Ascending aorta (tissue), 2 donors: ENCODE results near the gene AGPS. TPM values are rescaled to one million over a fixed set of nuclear protein-coding genes. Genes with fewer than 3 reads are reported as not detected.
"Not testable (repeated sequence)": the region's sequence is repeated elsewhere in the genome, so short reads cannot be mapped to it uniquely, and the experiment has no call there.

Experiments
- DNase-seq, 2 donors: peaks; one replicate each; pipeline ENCODE4 v3.0.0-alpha.2; 2019; ENCODE audit warnings: low spot score in 2 of 2
- H3K27ac ChIP-seq, 2 donors: fragments of 200-600 bp; sonication (generic); one replicate each; pipeline ENCODE4 v1.5.1; 2016 to 2017; ENCODE audit warnings: mild to moderate bottlenecking in 1 of 2
- H3K27me3 ChIP-seq: fragments of 200-600 bp; sonication (generic); one replicate; pipeline ENCODE4 v1.5.1; 2017
- H3K36me3 ChIP-seq, 2 donors: fragments of 200-600 bp; sonication (generic); one replicate each; pipeline ENCODE4 v1.5.1; 2016
- H3K4me1 ChIP-seq, 2 donors: fragments of 200-600 bp; sonication (generic); one replicate each; pipeline ENCODE4 v1.5.1; 2016 to 2017; ENCODE audit warnings: mild to moderate bottlenecking in 1 of 2
- H3K4me3 ChIP-seq, 2 donors: fragments of 200-600 bp; sonication (generic); one replicate each; pipeline ENCODE4 v1.5.1; 2016 to 2017; ENCODE audit warnings: mild to moderate bottlenecking in 1 of 2
- H3K9me3 ChIP-seq, 2 donors: fragments of 200-600 bp; sonication (generic); one replicate each; pipeline ENCODE4 v1.5.1; 2016
- intact Hi-C: fragments of 100-400 bp; cut with DNase I; formaldehyde crosslinking; loops from one replicate; pipeline ENCODE4 v1.15.1; 2023
- total RNA-seq: library from RNA; depleted of rRNA; stranded (reverse); fragments of >200 nt; gene quantifications from one replicate; pipeline ENCODE4 v1.1.0, GENCODE V29; 2016
- TF ChIP-seq, protein P1 (sequence below), 3 experiments: fragments of 200-600 bp in 2 of 3; fragments of 450-650 bp in 1 of 3; sonication (generic) in 2 of 3; IDR thresholded peaks; one replicate each; pipeline ENCODE4 v1.5.1; 2016 to 2019; ENCODE audit warnings: antibody characterized with exemption in 3 of 3, mild to moderate bottlenecking in 1 of 3, moderate library complexity in 1 of 3

The AGPS gene
- total RNA-seq, 1 donor from 2014 or later = 15.9 TPM

DNA sequence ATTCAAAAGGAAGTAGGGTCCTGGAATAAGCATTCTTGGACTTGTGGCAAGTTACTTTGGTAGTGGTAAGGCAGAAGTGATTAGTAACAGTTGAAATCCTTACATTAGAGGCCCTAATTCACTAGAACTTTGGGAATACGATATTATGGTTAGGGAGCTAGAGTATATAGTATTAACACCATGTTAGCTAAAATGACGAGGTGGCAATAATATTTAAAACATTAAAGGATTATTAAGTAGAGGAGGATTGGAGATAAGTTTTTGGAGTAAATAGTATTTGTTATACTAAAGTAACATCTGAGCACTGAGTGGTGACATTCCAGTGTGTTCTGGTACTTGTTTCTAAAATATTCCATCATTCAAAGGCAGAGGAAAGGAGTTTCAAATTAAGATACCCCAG lies 91.0 kb downstream of the AGPS start:
- intact Hi-C loops = no loop called here
- Histone ChIP-seq H3K27me3 (no peaks in the 10 kb centered on the region), H3K4me1 (no peaks in the 10 kb centered on the region), H3K27ac (no peak overlapping the region), H3K4me3 (no peak overlapping the region), H3K36me3 (no peaks in the 10 kb centered on the region), H3K9me3 (no peaks in the 10 kb centered on the region)
- no peak for DNase-seq
- TF ChIP-seq, protein P1, sequence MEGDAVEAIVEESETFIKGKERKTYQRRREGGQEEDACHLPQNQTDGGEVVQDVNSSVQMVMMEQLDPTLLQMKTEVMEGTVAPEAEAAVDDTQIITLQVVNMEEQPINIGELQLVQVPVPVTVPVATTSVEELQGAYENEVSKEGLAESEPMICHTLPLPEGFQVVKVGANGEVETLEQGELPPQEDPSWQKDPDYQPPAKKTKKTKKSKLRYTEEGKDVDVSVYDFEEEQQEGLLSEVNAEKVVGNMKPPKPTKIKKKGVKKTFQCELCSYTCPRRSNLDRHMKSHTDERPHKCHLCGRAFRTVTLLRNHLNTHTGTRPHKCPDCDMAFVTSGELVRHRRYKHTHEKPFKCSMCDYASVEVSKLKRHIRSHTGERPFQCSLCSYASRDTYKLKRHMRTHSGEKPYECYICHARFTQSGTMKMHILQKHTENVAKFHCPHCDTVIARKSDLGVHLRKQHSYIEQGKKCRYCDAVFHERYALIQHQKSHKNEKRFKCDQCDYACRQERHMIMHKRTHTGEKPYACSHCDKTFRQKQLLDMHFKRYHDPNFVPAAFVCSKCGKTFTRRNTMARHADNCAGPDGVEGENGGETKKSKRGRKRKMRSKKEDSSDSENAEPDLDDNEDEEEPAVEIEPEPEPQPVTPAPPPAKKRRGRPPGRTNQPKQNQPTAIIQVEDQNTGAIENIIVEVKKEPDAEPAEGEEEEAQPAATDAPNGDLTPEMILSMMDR (IDR thresholded peaks at IDR 0.05) = no peak

DNA sequence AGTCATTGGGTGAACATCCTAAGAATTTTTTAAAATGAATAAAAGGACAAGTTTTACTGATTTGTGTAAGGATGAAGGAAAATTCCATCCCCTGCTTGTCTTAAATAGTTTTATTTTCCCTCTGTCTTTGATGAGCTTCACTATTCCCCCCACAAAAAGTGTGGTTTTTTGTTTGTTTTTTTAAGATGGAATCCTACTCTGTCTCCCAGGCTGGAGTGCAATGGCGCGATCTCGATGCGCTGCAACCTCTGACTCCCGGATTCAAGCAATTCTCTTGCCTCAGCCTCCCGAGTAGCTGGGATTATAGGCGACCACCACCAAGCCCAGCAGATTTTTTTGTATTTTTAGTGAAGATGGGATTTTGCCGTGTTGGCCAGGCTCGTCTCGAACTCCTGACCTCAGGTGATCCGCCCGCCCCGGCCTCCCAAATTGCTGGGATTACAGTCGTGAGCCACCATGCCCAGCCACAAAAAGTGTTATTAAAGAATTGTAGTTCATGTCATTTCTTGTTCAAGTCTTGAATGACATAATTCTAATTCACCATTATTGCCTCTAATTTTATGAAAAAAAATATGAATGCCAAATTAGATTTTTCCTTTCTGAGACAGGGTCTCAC lies 91.7 kb downstream of the AGPS start:
- intact Hi-C loops = no loop called here
- H3K27me3 ChIP-seq = no peaks in the 10 kb centered on the region
- no peaks in the 10 kb centered on the region for H3K4me1 ChIP-seq
- H3K36me3 ChIP-seq = no peaks in the 10 kb centered on the region
- H3K27ac ChIP-seq = no peak overlapping the region
- H3K4me3 ChIP-seq = no peak overlapping the region
- TF ChIP-seq, protein P1 (IDR thresholded peaks at IDR 0.05) = no peak
- DNase-seq = no peak
- H3K9me3 ChIP-seq = no peaks in the 10 kb centered on the region

- H3K36me3 ChIP-seq, DNase-seq, H3K9me3 ChIP-seq, H3K27ac ChIP-seq, intact Hi-C loops, H3K4me3 ChIP-seq, H3K27me3 ChIP-seq, H3K4me1 ChIP-seq: not testable (repeated sequence)
Observed at GRCh38 chr2:177485657-177486056, 93.1 kb downstream of the AGPS start.

DNA sequence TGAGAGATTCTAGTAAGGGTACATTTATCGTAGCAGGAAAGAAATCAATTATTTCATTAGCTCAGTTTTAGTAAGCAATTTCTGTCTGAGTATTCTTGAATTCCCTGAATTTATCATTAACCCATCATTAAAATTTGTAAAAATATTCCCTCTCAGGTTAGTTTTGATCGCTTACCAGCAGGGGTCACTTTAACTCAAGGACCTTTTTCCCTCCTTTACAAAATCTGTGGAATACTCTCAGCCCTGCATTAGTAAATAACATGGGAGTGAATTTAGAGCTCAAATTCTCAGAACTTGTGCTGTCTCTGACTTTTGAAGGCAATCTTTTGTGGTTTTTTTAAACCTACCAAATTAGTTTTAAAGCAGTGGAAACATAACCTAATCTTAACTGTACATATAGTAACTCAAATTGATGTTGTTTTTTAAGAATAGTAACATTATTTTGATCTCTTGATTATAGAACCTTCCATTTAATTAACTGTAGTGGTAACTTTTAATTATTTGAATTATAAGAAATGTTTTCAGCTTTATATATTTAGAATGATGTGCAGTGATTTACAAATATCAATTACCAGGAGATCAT lies 97.2 kb downstream of the AGPS start:
- Histone ChIP-seq H3K4me3 (no peak overlapping the region), H3K27me3 (no peaks in the 10 kb centered on the region), H3K27ac (no peak overlapping the region), H3K9me3 (no peaks in the 10 kb centered on the region), H3K4me1 (no peaks in the 10 kb centered on the region), H3K36me3 (peaks cover 5 to 8% of the 10 kb centered on the region in 2 donors)
- TF ChIP-seq, protein P1 (IDR thresholded peaks at IDR 0.05) = peak in 1 of 3 experiments; percentile 36
- DNase-seq = no peak
- intact Hi-C loops = loop anchor here (10.0 kb wide), 1 partner anchor 235 kb away; no protein-coding TSS in a partner anchor

GRCh38 chr2:177495945-177496344 lies 103.4 kb downstream of the AGPS start:
- peaks cover 5 to 9% of the 10 kb centered on the region in 2 donors for H3K36me3 ChIP-seq
- H3K4me1 ChIP-seq = no peaks in the 10 kb centered on the region
- no peaks in the 10 kb centered on the region for H3K9me3 ChIP-seq
- no peak overlapping the region for H3K27ac ChIP-seq
- intact Hi-C loops = loop anchor here (10.0 kb wide), 1 partner anchor 229 kb away; no protein-coding TSS in a partner anchor
- TF ChIP-seq, protein P1 (IDR thresholded peaks at IDR 0.05) = no peak
- no peaks in the 10 kb centered on the region for H3K27me3 ChIP-seq
- DNase-seq = no peak
- no peak overlapping the region for H3K4me3 ChIP-seq

- Histone ChIP-seq H3K36me3 (peaks cover 5 to 9% of the 10 kb centered on the region in 2 donors), H3K27me3 (no peaks in the 10 kb centered on the region), H3K4me1 (no peaks in the 10 kb centered on the region), H3K4me3 (no peak overlapping the region), H3K9me3 (no peaks in the 10 kb centered on the region), H3K27ac (no peak overlapping the region)
- TF ChIP-seq, protein P1 (IDR thresholded peaks at IDR 0.05) = no peak
- DNase-seq = no peak
- intact Hi-C loops = loop anchor here (10.0 kb wide), 1 partner anchor 228 kb away; no protein-coding TSS in a partner anchor
Observed at GRCh38 chr2:177496921-177497320, 104.3 kb downstream of the AGPS start.
